ENCODE measurements around the gene FBN1.

- TF ChIP-seq TCF7 (CRISPR knock-in tag; IDR thresholded peaks at IDR 0.05; ENCODE audit: low read depth) (no peak), CTCF (IDR thresholded peaks at IDR 0.05) (no peak), JUN (CRISPR knock-in tag; IDR thresholded peaks at IDR 0.05) (no peak), NR2C2 (CRISPR knock-in tag; IDR thresholded peaks at IDR 0.05) (no peak), USF2 (CRISPR knock-in tag; IDR thresholded peaks at IDR 0.05) (no peak)
Observed at GRCh38 chr15:48564690-48565089, 80.8 kb downstream of the FBN1 start.

All from WTC11 (cell line).